Chondrocyte (in vitro differentiated cells): ENCODE data around the gene TGM5. TPM values are rescaled to one million over a fixed set of nuclear protein-coding genes. Genes with fewer than 3 reads are reported as not detected.

Experiments used
- DNase-seq: peaks from one replicate; pipeline ENCODE4 v3.0.0; 2021; ENCODE audit warnings: mixed read lengths, low spot score
- H3K27ac Mint-ChIP-seq: one replicate; pipeline ENCODE4 v1.8.0; 2021; ENCODE audit warnings: mild to moderate bottlenecking, moderate library complexity, mixed read lengths; ENCODE audit not compliant: unreplicated experiment
- H3K27me3 Mint-ChIP-seq: 2 replicates; pipeline ENCODE4 v1.8.0; 2021; ENCODE audit warnings: low read depth, mixed read lengths
- H3K36me3 Mint-ChIP-seq: 2 replicates; pipeline ENCODE4 v1.8.0; 2021; ENCODE audit warnings: low read depth, mixed read lengths
- H3K4me1 Mint-ChIP-seq: 2 replicates; pipeline ENCODE4 v1.8.0; 2021; ENCODE audit warnings: low read depth, mild to moderate bottlenecking, mixed read lengths
- H3K4me3 Mint-ChIP-seq: one replicate; pipeline ENCODE4 v1.8.0; 2021; ENCODE audit warnings: mild to moderate bottlenecking, moderate library complexity, mixed read lengths; ENCODE audit not compliant: unreplicated experiment
- H3K9me3 Mint-ChIP-seq: 2 replicates; pipeline ENCODE4 v1.8.0; 2021; ENCODE audit warnings: low read depth, mixed read lengths
- CTCF ChIP-seq: fragments of 200-600 bp; sonication (generic); IDR thresholded peaks from 2 replicates; pipeline ENCODE4 v1.5.0; 2021; ENCODE audit warnings: antibody characterized with exemption, mild to moderate bottlenecking, moderate library complexity
- long read RNA-seq: library from polyadenylated mRNA; stranded (forward); transcript quantifications from one replicate; pipeline ENCODE4 v2.0.0, GENCODE V29; 2021
- total RNA-seq: library from RNA; stranded (reverse); gene quantifications from 3 replicates; pipeline ENCODE4 v1.2.1, GENCODE V29; 2021

TGM5 gene
- total RNA-seq, result not detected in 3 replicates
- long read RNA-seq, result 0 reads

GRCh38 chr15:43266834-43267233 is at the start of gene TGM5:
TGM5 (minus strand) TSS chr15:43266928; CDS start chr15:43266849, 79 bp downstream.
- Mint-ChIP-seq H3K27me3 (peaks cover 77% of the 10 kb centered on the region), H3K4me1 (no peaks in the 10 kb centered on the region), H3K9me3 (peaks cover 1% of the 10 kb centered on the region), H3K36me3 (peaks cover 2% of the 10 kb centered on the region), H3K27ac (no peak within 1 kb of the TSS), H3K4me3 (no peak within 1 kb of the TSS)
- DNase-seq, result no peak
- TF ChIP-seq CTCF, result no peak

- Mint-ChIP-seq H3K36me3 (peaks cover 3% of the 10 kb centered on the region), H3K27me3 (peaks cover 41% of the 10 kb centered on the region), H3K4me1 (no peaks in the 10 kb centered on the region), H3K9me3 (no peaks in the 10 kb centered on the region), H3K27ac (no peak overlapping the region), H3K4me3 (no peak overlapping the region)
- no peak for DNase-seq
- TF ChIP-seq CTCF, result no peak
Measured at GRCh38 chr15:43314171-43314570, 47.4 kb upstream of the TGM5 start.

GRCh38 chr15:43312378-43312777 is 45.6 kb upstream of the TGM5 start:
- Mint-ChIP-seq H3K27ac (no peak overlapping the region), H3K4me1 (no peaks in the 10 kb centered on the region), H3K36me3 (peaks cover 3% of the 10 kb centered on the region), H3K4me3 (no peak overlapping the region), H3K9me3 (no peaks in the 10 kb centered on the region), H3K27me3 (peaks cover 53% of the 10 kb centered on the region)
- DNase-seq, result no peak
- TF ChIP-seq CTCF, result no peak

GRCh38 chr15:43302205-43302817 is 35.6 kb upstream of the TGM5 start, which contains the start of gene TGM7:
TGM7 (minus strand) TSS chr15:43302255.
- H3K4me1 Mint-ChIP-seq, result no peaks in the 10 kb centered on the region
- H3K27ac Mint-ChIP-seq, result no peak within 1 kb of the TSS
- H3K4me3 Mint-ChIP-seq, result no peak within 1 kb of the TSS
- peaks cover 52% of the 10 kb centered on the region for H3K27me3 Mint-ChIP-seq
- no peak for DNase-seq
- H3K9me3 Mint-ChIP-seq, result no peaks in the 10 kb centered on the region
- peaks cover 2% of the 10 kb centered on the region for H3K36me3 Mint-ChIP-seq
- no peak for TF ChIP-seq CTCF

- H3K9me3 Mint-ChIP-seq, result no peaks in the 10 kb centered on the region
- DNase-seq, result no peak
- no peaks in the 10 kb centered on the region for H3K4me1 Mint-ChIP-seq
- no peak overlapping the region for H3K4me3 Mint-ChIP-seq
- no peaks in the 10 kb centered on the region for H3K36me3 Mint-ChIP-seq
- H3K27ac Mint-ChIP-seq, result no peak overlapping the region
- no peak for TF ChIP-seq CTCF
- peaks cover 43% of the 10 kb centered on the region for H3K27me3 Mint-ChIP-seq
Measured at GRCh38 chr15:43299884-43300283, 33.2 kb upstream of the TGM5 start.
